ENCODE measurements around the gene ATP5PO.

ATP5PO gene

DNA sequence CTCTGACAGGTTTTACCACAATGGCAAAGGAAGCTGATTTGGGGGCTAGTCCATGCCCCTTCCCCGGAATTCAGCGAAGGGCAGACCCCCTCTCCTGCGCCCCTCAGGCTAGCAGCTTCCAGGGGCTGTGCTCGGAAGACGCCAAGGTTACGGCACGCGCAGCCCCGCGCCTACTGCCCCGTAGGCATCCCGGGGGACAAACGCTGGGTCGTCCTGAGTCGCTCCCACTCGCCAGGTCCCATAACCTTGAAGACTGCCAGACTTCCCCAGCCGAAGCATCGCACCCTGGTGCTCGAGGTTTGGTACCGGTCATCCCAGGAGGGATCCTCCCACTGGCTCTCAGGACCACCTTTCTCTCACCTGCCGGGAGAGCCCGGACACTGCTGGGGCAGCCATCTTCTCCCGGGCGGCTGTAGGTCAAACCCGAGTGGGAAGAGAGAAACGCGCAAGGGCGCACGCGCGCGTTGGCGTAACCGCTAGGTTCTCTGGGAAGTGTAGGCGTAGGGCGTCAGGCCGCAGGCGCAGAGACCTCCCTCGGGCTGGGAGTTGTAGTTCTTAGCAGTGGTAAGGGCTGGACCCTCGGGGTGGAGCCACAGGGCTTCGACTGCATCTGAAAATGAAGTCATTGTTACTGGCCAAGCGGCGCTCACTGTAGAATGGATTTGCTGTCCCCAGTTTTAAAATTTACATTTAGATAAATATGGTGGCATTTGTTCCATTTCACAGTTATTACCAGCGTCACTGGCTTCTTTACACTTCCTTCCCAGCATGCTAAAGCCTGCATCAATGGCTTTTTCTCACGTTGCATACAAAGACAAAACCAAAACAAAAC, at the start of gene ATP5PO:
ATP5PO (minus strand) TSS at position 437 of the 832 bp plus-strand sequence; CDS start at position 396, 41 bp downstream.
- ATAC-seq: peak; percentile 100

DNA sequence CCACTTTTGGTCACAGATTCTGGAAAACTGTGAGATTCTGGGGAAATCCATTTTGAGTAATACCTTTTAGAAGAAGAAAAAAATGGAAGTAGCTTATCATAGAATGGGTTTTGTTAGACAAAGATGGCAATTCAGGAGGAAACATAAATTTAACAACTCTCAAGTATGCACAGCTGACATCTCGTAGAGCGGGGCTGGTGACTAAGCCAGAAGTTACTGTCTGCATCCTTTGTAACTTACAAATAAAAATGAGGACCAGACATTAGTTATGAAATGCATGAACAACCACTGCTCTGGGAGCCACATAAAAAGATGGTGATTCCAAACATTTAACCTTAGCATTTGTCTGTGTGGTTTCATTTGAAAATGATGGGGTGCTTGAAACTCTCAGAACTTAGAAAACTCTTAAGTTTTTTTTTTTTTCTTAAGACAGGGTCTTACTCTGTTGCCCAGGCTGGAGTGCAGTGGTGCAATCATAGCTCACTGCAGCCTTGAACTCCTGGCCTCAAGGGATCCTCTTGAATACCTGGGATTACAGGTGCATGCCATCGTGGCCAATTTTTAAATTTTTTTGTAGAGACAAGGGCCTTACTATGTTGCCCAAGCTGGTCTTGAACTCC, 49.2 kb upstream of the ATP5PO start:
- no peak; the same call in 2 of the 3 replicates for ATAC-seq
- no peak for TF ChIP-seq RARB (CRISPR knock-in tag; IDR thresholded peaks at IDR 0.05)

More for the DNA sequence above, at the start of gene ATP5PO:
- TF ChIP-seq, protein P1, sequence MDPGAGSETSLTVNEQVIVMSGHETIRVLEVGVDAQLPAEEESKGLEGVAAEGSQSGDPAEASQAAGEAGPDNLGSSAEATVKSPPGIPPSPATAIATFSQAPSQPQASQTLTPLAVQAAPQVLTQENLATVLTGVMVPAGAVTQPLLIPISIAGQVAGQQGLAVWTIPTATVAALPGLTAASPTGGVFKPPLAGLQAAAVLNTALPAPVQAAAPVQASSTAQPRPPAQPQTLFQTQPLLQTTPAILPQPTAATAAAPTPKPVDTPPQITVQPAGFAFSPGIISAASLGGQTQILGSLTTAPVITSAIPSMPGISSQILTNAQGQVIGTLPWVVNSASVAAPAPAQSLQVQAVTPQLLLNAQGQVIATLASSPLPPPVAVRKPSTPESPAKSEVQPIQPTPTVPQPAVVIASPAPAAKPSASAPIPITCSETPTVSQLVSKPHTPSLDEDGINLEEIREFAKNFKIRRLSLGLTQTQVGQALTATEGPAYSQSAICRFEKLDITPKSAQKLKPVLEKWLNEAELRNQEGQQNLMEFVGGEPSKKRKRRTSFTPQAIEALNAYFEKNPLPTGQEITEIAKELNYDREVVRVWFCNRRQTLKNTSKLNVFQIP (CRISPR knock-in tag; IDR thresholded peaks at IDR 0.05; ENCODE audit: borderline replicate concordance, low read depth): no peak
- TF ChIP-seq RARB (CRISPR knock-in tag; IDR thresholded peaks at IDR 0.05) (no peak), ESRRG (CRISPR knock-in tag; IDR thresholded peaks at IDR 0.05) (0 out of 2 replicates have a peak, but pooled peaks have one; percentile 42), ISL1 (CRISPR knock-in tag; IDR thresholded peaks at IDR 0.05) (no peak)

DNA sequence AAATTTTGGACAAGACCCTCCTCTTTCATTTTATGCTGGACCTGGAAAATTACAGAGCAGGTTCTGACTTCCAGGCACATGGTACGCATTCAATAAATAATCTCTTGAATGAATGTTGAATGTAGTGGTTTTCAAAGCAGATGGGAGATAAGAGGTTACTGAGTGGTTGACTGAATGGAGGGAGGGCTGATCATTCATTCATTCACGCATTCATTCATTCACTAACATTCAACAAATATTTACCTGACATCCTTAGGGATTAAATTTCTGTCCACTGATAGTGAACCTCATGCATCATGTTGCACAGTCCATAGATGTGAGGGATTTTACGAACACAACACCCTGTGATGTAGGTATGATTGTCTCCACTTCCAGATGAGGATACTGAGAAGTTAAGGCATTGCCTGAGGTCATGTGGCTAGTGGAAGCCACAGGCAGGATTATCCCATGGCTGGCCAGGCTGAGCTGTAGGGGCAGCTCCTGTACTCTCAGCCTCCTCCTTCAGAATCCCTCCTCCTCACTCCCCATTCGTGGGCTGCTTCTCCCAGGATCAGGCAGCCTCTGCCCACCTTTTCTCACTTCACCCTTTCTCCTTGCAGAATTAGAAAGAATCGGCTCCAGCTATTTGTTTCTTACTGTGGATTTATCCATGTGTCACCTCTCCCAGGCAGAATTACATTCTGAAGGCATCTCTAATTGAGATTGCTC, 48.4 kb upstream of the ATP5PO start:
- TF ChIP-seq, protein P2, sequence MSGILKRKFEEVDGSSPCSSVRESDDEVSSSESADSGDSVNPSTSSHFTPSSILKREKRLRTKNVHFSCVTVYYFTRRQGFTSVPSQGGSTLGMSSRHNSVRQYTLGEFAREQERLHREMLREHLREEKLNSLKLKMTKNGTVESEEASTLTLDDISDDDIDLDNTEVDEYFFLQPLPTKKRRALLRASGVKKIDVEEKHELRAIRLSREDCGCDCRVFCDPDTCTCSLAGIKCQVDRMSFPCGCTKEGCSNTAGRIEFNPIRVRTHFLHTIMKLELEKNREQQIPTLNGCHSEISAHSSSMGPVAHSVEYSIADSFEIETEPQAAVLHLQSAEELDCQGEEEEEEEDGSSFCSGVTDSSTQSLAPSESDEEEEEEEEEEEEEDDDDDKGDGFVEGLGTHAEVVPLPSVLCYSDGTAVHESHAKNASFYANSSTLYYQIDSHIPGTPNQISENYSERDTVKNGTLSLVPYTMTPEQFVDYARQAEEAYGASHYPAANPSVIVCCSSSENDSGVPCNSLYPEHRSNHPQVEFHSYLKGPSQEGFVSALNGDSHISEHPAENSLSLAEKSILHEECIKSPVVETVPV (CRISPR knock-in tag; IDR thresholded peaks at IDR 0.05): no peak
- no peak for TF ChIP-seq SNAI2 (CRISPR knock-in tag; IDR thresholded peaks at IDR 0.05)
- TF ChIP-seq ESRRG (CRISPR knock-in tag; IDR thresholded peaks at IDR 0.05): no peak
- TF ChIP-seq, protein P1 (CRISPR knock-in tag; IDR thresholded peaks at IDR 0.05; ENCODE audit: borderline replicate concordance, low read depth): no peak
- TF ChIP-seq ARNTL (CRISPR knock-in tag; IDR thresholded peaks at IDR 0.05; ENCODE audit: borderline replicate concordance, low read depth): no peak
- TF ChIP-seq OSR1 (CRISPR knock-in tag; IDR thresholded peaks at IDR 0.05): no peak
- TF ChIP-seq GLIS3 (CRISPR knock-in tag; IDR thresholded peaks at IDR 0.05): no peak
- TF ChIP-seq TOX (CRISPR knock-in tag; IDR thresholded peaks at IDR 0.05; ENCODE audit: borderline replicate concordance): no peak
- no peak for TF ChIP-seq PATZ1 (CRISPR knock-in tag; IDR thresholded peaks at IDR 0.05; ENCODE audit: borderline replicate concordance)
- no peak for TF ChIP-seq PPARA (CRISPR knock-in tag; IDR thresholded peaks at IDR 0.05; ENCODE audit: borderline replicate concordance)
- TF ChIP-seq CSDC2 (CRISPR knock-in tag; IDR thresholded peaks at IDR 0.05): no peak
- TF ChIP-seq ZNF8 (CRISPR knock-in tag; IDR thresholded peaks at IDR 0.05): no peak
- TF ChIP-seq, protein P3, sequence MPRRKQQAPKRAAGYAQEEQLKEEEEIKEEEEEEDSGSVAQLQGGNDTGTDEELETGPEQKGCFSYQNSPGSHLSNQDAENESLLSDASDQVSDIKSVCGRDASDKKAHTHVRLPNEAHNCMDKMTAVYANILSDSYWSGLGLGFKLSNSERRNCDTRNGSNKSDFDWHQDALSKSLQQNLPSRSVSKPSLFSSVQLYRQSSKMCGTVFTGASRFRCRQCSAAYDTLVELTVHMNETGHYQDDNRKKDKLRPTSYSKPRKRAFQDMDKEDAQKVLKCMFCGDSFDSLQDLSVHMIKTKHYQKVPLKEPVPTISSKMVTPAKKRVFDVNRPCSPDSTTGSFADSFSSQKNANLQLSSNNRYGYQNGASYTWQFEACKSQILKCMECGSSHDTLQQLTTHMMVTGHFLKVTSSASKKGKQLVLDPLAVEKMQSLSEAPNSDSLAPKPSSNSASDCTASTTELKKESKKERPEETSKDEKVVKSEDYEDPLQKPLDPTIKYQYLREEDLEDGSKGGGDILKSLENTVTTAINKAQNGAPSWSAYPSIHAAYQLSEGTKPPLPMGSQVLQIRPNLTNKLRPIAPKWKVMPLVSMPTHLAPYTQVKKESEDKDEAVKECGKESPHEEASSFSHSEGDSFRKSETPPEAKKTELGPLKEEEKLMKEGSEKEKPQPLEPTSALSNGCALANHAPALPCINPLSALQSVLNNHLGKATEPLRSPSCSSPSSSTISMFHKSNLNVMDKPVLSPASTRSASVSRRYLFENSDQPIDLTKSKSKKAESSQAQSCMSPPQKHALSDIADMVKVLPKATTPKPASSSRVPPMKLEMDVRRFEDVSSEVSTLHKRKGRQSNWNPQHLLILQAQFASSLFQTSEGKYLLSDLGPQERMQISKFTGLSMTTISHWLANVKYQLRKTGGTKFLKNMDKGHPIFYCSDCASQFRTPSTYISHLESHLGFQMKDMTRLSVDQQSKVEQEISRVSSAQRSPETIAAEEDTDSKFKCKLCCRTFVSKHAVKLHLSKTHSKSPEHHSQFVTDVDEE (CRISPR knock-in tag; IDR thresholded peaks at IDR 0.05): no peak
- no peak for TF ChIP-seq ISL1 (CRISPR knock-in tag; IDR thresholded peaks at IDR 0.05)
- no peak for TF ChIP-seq TCF4 (CRISPR knock-in tag; IDR thresholded peaks at IDR 0.05; ENCODE audit: borderline replicate concordance)
- TF ChIP-seq RARB (CRISPR knock-in tag; IDR thresholded peaks at IDR 0.05): no peak
- TF ChIP-seq ZC3H10 (CRISPR knock-in tag; IDR thresholded peaks at IDR 0.05): no peak
- TF ChIP-seq ZNF70 (CRISPR knock-in tag; IDR thresholded peaks at IDR 0.05): no peak
- ATAC-seq: no peak

All from SK-N-SH treated with all-trans-retinoic acid at 6 μM for 48 hours (cell line).